ENCODE results near the gene PHGDH.

Gene PHGDH

GRCh38 chr1:119711804-119712341, at the start of gene PHGDH:
TSS of gene PHGDH (plus strand) at chr1:119711934. CDS start at chr1:119712023, 89 bp downstream.
- Histone ChIP-seq H3K36me3 (ENCODE audit: insufficient read depth, low read length) (peaks cover 41% of the 10 kb centered on the region), H3K27ac (peak within 1 kb of the TSS; percentile 96), H3K4me3 (peak within 1 kb of the TSS; percentile 94), H3K9me3 (ENCODE audit: low read depth, low read length) (no peaks in the 10 kb centered on the region), H3K9ac (ENCODE audit: insufficient read length) (peak within 1 kb of the TSS; percentile 98)
- TF ChIP-seq EZH2 (IDR thresholded peaks at IDR 0.05) = no peak
- no peak for TF ChIP-seq FOXP2 (optimal IDR thresholded peaks at IDR 0.05; ENCODE audit: control extremely low read depth, extremely low read length, insufficient read depth)
- peak; percentile 98 for TF ChIP-seq POLR2AphosphoS5 (IDR thresholded peaks at IDR 0.05; ENCODE audit: borderline replicate concordance, low read depth, low read length)
- peak; percentile 65 for DNase-seq (ENCODE audit: low read depth, low spot score)

- no peak overlapping the region for H3K4me3 ChIP-seq
- TF ChIP-seq POLR2AphosphoS5 (IDR thresholded peaks at IDR 0.05; ENCODE audit: borderline replicate concordance, low read depth, low read length) (no peak), FOXP2 (optimal IDR thresholded peaks at IDR 0.05; ENCODE audit: control extremely low read depth, extremely low read length, insufficient read depth) (no peak), EZH2 (IDR thresholded peaks at IDR 0.05) (no peak)
- no peak overlapping the region for H3K9ac ChIP-seq (ENCODE audit: insufficient read length)
- H3K36me3 ChIP-seq (ENCODE audit: insufficient read depth, low read length) = no peaks in the 10 kb centered on the region
- no peak for DNase-seq (ENCODE audit: low read depth, low spot score)
- H3K27ac ChIP-seq = no peak overlapping the region
- H3K9me3 ChIP-seq (ENCODE audit: low read depth, low read length) = no peaks in the 10 kb centered on the region
These were observed 49.7 kb upstream of the PHGDH start for GRCh38 chr1:119662034-119662437.

- no peaks in the 10 kb centered on the region for H3K9me3 ChIP-seq (ENCODE audit: low read depth, low read length)
- no peak overlapping the region for H3K9ac ChIP-seq (ENCODE audit: insufficient read length)
- H3K36me3 ChIP-seq (ENCODE audit: insufficient read depth, low read length) = no peaks in the 10 kb centered on the region
- no peak for DNase-seq (ENCODE audit: low read depth, low spot score)
- TF ChIP-seq POLR2AphosphoS5 (IDR thresholded peaks at IDR 0.05; ENCODE audit: borderline replicate concordance, low read depth, low read length) (no peak), FOXP2 (optimal IDR thresholded peaks at IDR 0.05; ENCODE audit: control extremely low read depth, extremely low read length, insufficient read depth) (no peak), EZH2 (IDR thresholded peaks at IDR 0.05) (no peak)
- H3K27ac ChIP-seq = no peak overlapping the region
- no peak overlapping the region for H3K4me3 ChIP-seq
These were observed 47.7 kb upstream of the PHGDH start for GRCh38 chr1:119664067-119664466.

- TF ChIP-seq FOXP2 (optimal IDR thresholded peaks at IDR 0.05; ENCODE audit: control extremely low read depth, extremely low read length, insufficient read depth) = no peak
- TF ChIP-seq POLR2AphosphoS5 (IDR thresholded peaks at IDR 0.05; ENCODE audit: borderline replicate concordance, low read depth, low read length) = no peak
- TF ChIP-seq EZH2 (IDR thresholded peaks at IDR 0.05) = no peak
- no peak overlapping the region for H3K4me3 ChIP-seq
- no peaks in the 10 kb centered on the region for H3K9me3 ChIP-seq (ENCODE audit: low read depth, low read length)
- no peaks in the 10 kb centered on the region for H3K36me3 ChIP-seq (ENCODE audit: insufficient read depth, low read length)
- H3K27ac ChIP-seq = no peak overlapping the region
- no peak for DNase-seq (ENCODE audit: low read depth, low spot score)
- H3K9ac ChIP-seq (ENCODE audit: insufficient read length) = no peak overlapping the region
These were observed 44.6 kb upstream of the PHGDH start for GRCh38 chr1:119667173-119667572.

GRCh38 chr1:119670898-119671297, 40.8 kb upstream of the PHGDH start:
- H3K36me3 ChIP-seq (ENCODE audit: insufficient read depth, low read length) = no peaks in the 10 kb centered on the region
- no peak overlapping the region for H3K4me3 ChIP-seq
- H3K27ac ChIP-seq = no peak overlapping the region
- no peaks in the 10 kb centered on the region for H3K9me3 ChIP-seq (ENCODE audit: low read depth, low read length)
- no peak overlapping the region for H3K9ac ChIP-seq (ENCODE audit: insufficient read length)
- DNase-seq (ENCODE audit: low read depth, low spot score) = no peak
- TF ChIP-seq EZH2 (IDR thresholded peaks at IDR 0.05) (no peak), POLR2AphosphoS5 (IDR thresholded peaks at IDR 0.05; ENCODE audit: borderline replicate concordance, low read depth, low read length) (no peak), FOXP2 (optimal IDR thresholded peaks at IDR 0.05; ENCODE audit: control extremely low read depth, extremely low read length, insufficient read depth) (no peak)

- Histone ChIP-seq H3K9me3 (ENCODE audit: low read depth, low read length) (no peaks in the 10 kb centered on the region), H3K9ac (ENCODE audit: insufficient read length) (no peak overlapping the region), H3K4me3 (no peak overlapping the region), H3K27ac (no peak overlapping the region), H3K36me3 (ENCODE audit: insufficient read depth, low read length) (no peaks in the 10 kb centered on the region)
- DNase-seq (ENCODE audit: low read depth, low spot score) = no peak
- no peak for TF ChIP-seq EZH2 (IDR thresholded peaks at IDR 0.05)
- TF ChIP-seq FOXP2 (optimal IDR thresholded peaks at IDR 0.05; ENCODE audit: control extremely low read depth, extremely low read length, insufficient read depth) = no peak
- no peak for TF ChIP-seq POLR2AphosphoS5 (IDR thresholded peaks at IDR 0.05; ENCODE audit: borderline replicate concordance, low read depth, low read length)
These were observed 38.4 kb upstream of the PHGDH start for GRCh38 chr1:119673171-119673940.

- Histone ChIP-seq H3K4me3 (no peak overlapping the region), H3K9ac (ENCODE audit: insufficient read length) (no peak overlapping the region), H3K36me3 (ENCODE audit: insufficient read depth, low read length) (no peaks in the 10 kb centered on the region), H3K9me3 (ENCODE audit: low read depth, low read length) (no peaks in the 10 kb centered on the region), H3K27ac (no peak overlapping the region)
- TF ChIP-seq POLR2AphosphoS5 (IDR thresholded peaks at IDR 0.05; ENCODE audit: borderline replicate concordance, low read depth, low read length) = no peak
- no peak for TF ChIP-seq EZH2 (IDR thresholded peaks at IDR 0.05)
- TF ChIP-seq FOXP2 (optimal IDR thresholded peaks at IDR 0.05; ENCODE audit: control extremely low read depth, extremely low read length, insufficient read depth) = no peak
- DNase-seq (ENCODE audit: low read depth, low spot score) = no peak
These were observed 37.6 kb upstream of the PHGDH start for GRCh38 chr1:119674111-119674526.

- DNase-seq (ENCODE audit: low read depth, low spot score) = no peak
- Histone ChIP-seq H3K9ac (ENCODE audit: insufficient read length) (peak overlapping the region; percentile 70), H3K4me3 (peak overlapping the region; percentile 79), H3K36me3 (ENCODE audit: insufficient read depth, low read length) (no peaks in the 10 kb centered on the region), H3K9me3 (ENCODE audit: low read depth, low read length) (no peaks in the 10 kb centered on the region), H3K27ac (no peak overlapping the region)
- TF ChIP-seq POLR2AphosphoS5 (IDR thresholded peaks at IDR 0.05; ENCODE audit: borderline replicate concordance, low read depth, low read length) (no peak), EZH2 (IDR thresholded peaks at IDR 0.05) (no peak), FOXP2 (optimal IDR thresholded peaks at IDR 0.05; ENCODE audit: control extremely low read depth, extremely low read length, insufficient read depth) (no peak)
These were observed 36.9 kb upstream of the PHGDH start for GRCh38 chr1:119674835-119675289.
